ENCODE measurements around the gene GSAP.

Gene GSAP

GRCh38 chr7:77382532-77382931 lies 33.6 kb downstream of the GSAP start:
- DNase-seq (ENCODE audit: low spot score): no peak
- no peak overlapping the region for H3K27ac ChIP-seq (ENCODE audit: poor library complexity, severe bottlenecking)
- ATAC-seq (ENCODE audit: low read depth): no peak
- no peaks in the 10 kb centered on the region for H3K9me3 ChIP-seq (ENCODE audit: severe bottlenecking)
- no peaks in the 10 kb centered on the region for H3K4me1 ChIP-seq (ENCODE audit: insufficient read depth, poor library complexity, severe bottlenecking)
- no peaks in the 10 kb centered on the region for H3K36me3 ChIP-seq (ENCODE audit: low read depth)
- H3K27me3 ChIP-seq (ENCODE audit: insufficient read depth, poor library complexity, severe bottlenecking): no peaks in the 10 kb centered on the region
- TF ChIP-seq, protein P1, sequence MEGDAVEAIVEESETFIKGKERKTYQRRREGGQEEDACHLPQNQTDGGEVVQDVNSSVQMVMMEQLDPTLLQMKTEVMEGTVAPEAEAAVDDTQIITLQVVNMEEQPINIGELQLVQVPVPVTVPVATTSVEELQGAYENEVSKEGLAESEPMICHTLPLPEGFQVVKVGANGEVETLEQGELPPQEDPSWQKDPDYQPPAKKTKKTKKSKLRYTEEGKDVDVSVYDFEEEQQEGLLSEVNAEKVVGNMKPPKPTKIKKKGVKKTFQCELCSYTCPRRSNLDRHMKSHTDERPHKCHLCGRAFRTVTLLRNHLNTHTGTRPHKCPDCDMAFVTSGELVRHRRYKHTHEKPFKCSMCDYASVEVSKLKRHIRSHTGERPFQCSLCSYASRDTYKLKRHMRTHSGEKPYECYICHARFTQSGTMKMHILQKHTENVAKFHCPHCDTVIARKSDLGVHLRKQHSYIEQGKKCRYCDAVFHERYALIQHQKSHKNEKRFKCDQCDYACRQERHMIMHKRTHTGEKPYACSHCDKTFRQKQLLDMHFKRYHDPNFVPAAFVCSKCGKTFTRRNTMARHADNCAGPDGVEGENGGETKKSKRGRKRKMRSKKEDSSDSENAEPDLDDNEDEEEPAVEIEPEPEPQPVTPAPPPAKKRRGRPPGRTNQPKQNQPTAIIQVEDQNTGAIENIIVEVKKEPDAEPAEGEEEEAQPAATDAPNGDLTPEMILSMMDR (IDR thresholded peaks at IDR 0.05; ENCODE audit: poor library complexity, severe bottlenecking): no peak
- H3K4me3 ChIP-seq (ENCODE audit: severe bottlenecking): no peak overlapping the region

GRCh38 chr7:77378584-77378983 lies 37.6 kb downstream of the GSAP start:
- Histone ChIP-seq H3K9me3 (ENCODE audit: severe bottlenecking) (no peaks in the 10 kb centered on the region), H3K36me3 (ENCODE audit: low read depth) (peaks cover 10% of the 10 kb centered on the region; the same call in 1 of the 2 replicates), H3K4me1 (ENCODE audit: insufficient read depth, poor library complexity, severe bottlenecking) (no peaks in the 10 kb centered on the region), H3K4me3 (ENCODE audit: severe bottlenecking) (no peak overlapping the region), H3K27ac (ENCODE audit: poor library complexity, severe bottlenecking) (no peak overlapping the region), H3K27me3 (ENCODE audit: insufficient read depth, poor library complexity, severe bottlenecking) (no peaks in the 10 kb centered on the region)
- TF ChIP-seq, protein P1 (IDR thresholded peaks at IDR 0.05; ENCODE audit: poor library complexity, severe bottlenecking): no peak
- DNase-seq (ENCODE audit: low spot score): no peak
- ATAC-seq (ENCODE audit: low read depth): no peak

- no peaks in the 10 kb centered on the region for H3K4me1 ChIP-seq (ENCODE audit: insufficient read depth, poor library complexity, severe bottlenecking)
- peaks cover 12% of the 10 kb centered on the region; the same call in 1 of the 2 replicates for H3K36me3 ChIP-seq (ENCODE audit: low read depth)
- H3K27me3 ChIP-seq (ENCODE audit: insufficient read depth, poor library complexity, severe bottlenecking): no peaks in the 10 kb centered on the region
- H3K27ac ChIP-seq (ENCODE audit: poor library complexity, severe bottlenecking): no peak overlapping the region
- H3K9me3 ChIP-seq (ENCODE audit: severe bottlenecking): no peaks in the 10 kb centered on the region
- no peak overlapping the region for H3K4me3 ChIP-seq (ENCODE audit: severe bottlenecking)
- TF ChIP-seq, protein P1 (IDR thresholded peaks at IDR 0.05; ENCODE audit: poor library complexity, severe bottlenecking): no peak
- no peak for ATAC-seq (ENCODE audit: low read depth)
- DNase-seq (ENCODE audit: low spot score): no peak
These were observed 45.5 kb downstream of the GSAP start for GRCh38 chr7:77370606-77371005.

- no peak overlapping the region for H3K27ac ChIP-seq (ENCODE audit: poor library complexity, severe bottlenecking)
- no peaks in the 10 kb centered on the region for H3K4me1 ChIP-seq (ENCODE audit: insufficient read depth, poor library complexity, severe bottlenecking)
- no peak overlapping the region for H3K4me3 ChIP-seq (ENCODE audit: severe bottlenecking)
- no peak for ATAC-seq (ENCODE audit: low read depth)
- H3K36me3 ChIP-seq (ENCODE audit: low read depth): peaks cover 6% of the 10 kb centered on the region; the same call in 1 of the 2 replicates
- no peaks in the 10 kb centered on the region for H3K27me3 ChIP-seq (ENCODE audit: insufficient read depth, poor library complexity, severe bottlenecking)
- TF ChIP-seq, protein P1 (IDR thresholded peaks at IDR 0.05; ENCODE audit: poor library complexity, severe bottlenecking): peak; percentile 39
- no peak for DNase-seq (ENCODE audit: low spot score)
- H3K9me3 ChIP-seq (ENCODE audit: severe bottlenecking): no peaks in the 10 kb centered on the region
These were observed 47.2 kb downstream of the GSAP start for GRCh38 chr7:77368974-77369373.

- H3K36me3 ChIP-seq (ENCODE audit: low read depth): no peaks in the 10 kb centered on the region
- TF ChIP-seq, protein P1 (IDR thresholded peaks at IDR 0.05; ENCODE audit: poor library complexity, severe bottlenecking): no peak
- H3K4me1 ChIP-seq (ENCODE audit: insufficient read depth, poor library complexity, severe bottlenecking): no peaks in the 10 kb centered on the region
- DNase-seq (ENCODE audit: low spot score): no peak
- no peaks in the 10 kb centered on the region for H3K27me3 ChIP-seq (ENCODE audit: insufficient read depth, poor library complexity, severe bottlenecking)
- no peak overlapping the region for H3K27ac ChIP-seq (ENCODE audit: poor library complexity, severe bottlenecking)
- no peaks in the 10 kb centered on the region for H3K9me3 ChIP-seq (ENCODE audit: severe bottlenecking)
- H3K4me3 ChIP-seq (ENCODE audit: severe bottlenecking): no peak overlapping the region
- ATAC-seq (ENCODE audit: low read depth): no peak
These were observed 48.2 kb downstream of the GSAP start for GRCh38 chr7:77367976-77368375.

Measured in RWPE2 (cell line).